ENCODE data around the gene MKNK1. TPM values are rescaled to one million over a fixed set of nuclear protein-coding genes. Genes with fewer than 3 reads are reported as not detected.

The MKNK1 gene
- total RNA-seq, 1 experiment from 2014 or later, result 12.9 TPM

DNA sequence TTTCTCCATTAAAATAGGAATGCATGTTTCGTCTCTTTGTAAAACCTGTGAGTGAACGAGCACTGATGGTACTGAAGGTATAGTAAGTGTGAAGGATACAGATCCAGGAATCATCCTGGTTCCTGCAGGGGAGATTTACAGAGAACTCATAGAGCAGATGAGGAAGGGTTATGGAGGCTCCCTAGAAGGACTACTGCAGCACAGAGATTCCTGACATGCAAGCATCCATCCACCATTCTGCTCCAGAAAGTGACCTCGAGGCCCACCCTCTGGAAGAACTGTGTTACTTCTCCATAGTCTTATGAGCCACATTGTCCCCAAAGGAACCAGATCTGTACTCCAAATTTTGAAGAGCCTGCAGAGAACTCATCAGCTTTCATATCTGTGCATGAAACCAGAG, 14.5 kb downstream of the MKNK1 start:
- no CpG with 5 or more reads among the region's 3 CpGs for WGBS (ENCODE audit: extremely low coverage, insufficient read length, low lambda C conversion rate)
- Mint-ChIP-seq H3K27ac (no peak overlapping the region), H3K36me3 (ENCODE audit: insufficient read depth in 1 of 3, low read depth in 3 of 3) (peaks cover 0 to 40% (median 0%) of the 10 kb centered on the region in 3 experiments; a peak in 5 of 7 replicates), H3K4me3 (no peak overlapping the region), H3K9me3 (no peaks in the 10 kb centered on the region), H3K27me3 (ENCODE audit: low read depth) (no peaks in the 10 kb centered on the region), H3K4me1 (peaks cover 0 to 6% of the 10 kb centered on the region in 2 experiments; a peak in 2 of 4 replicates)
- no peak overlapping the region for H3K27ac ChIP-seq (ENCODE audit: insufficient read length, low read depth, low read length)
- H2BK20ac ChIP-seq (ENCODE audit: low read depth, low read length, poor library complexity, severe bottlenecking), result no peak overlapping the region
- no peaks in the 10 kb centered on the region for H3K79me2 ChIP-seq (ENCODE audit: insufficient read depth, low read length)
- H3K4ac ChIP-seq (ENCODE audit: low read depth, low read length), result no peak overlapping the region
- no peak overlapping the region for H3K56ac ChIP-seq (ENCODE audit: insufficient read length, low read depth, low read length)
- H3K9ac ChIP-seq (ENCODE audit: extremely low read depth, insufficient read length, low read length), result no peak overlapping the region
- no peaks in the 10 kb centered on the region for H3K79me1 ChIP-seq (ENCODE audit: insufficient read depth, low read depth, low read length, poor library complexity, severe bottlenecking)
- no peak for DNase-seq
- H3T11ph ChIP-seq (ENCODE audit: low read length), result no peak overlapping the region
- H4K8ac ChIP-seq (replicated peaks; ENCODE audit: insufficient read length, low read depth, low read length), result no peak overlapping the region
- H2BK12ac ChIP-seq (ENCODE audit: insufficient read length, low read depth, low read length), result no peak overlapping the region
- H3K18ac ChIP-seq (ENCODE audit: insufficient read length, low read depth, low read length), result no peak overlapping the region
- H2AK5ac ChIP-seq (ENCODE audit: insufficient read length, low read length), result no peak overlapping the region
- TF ChIP-seq, protein P1, sequence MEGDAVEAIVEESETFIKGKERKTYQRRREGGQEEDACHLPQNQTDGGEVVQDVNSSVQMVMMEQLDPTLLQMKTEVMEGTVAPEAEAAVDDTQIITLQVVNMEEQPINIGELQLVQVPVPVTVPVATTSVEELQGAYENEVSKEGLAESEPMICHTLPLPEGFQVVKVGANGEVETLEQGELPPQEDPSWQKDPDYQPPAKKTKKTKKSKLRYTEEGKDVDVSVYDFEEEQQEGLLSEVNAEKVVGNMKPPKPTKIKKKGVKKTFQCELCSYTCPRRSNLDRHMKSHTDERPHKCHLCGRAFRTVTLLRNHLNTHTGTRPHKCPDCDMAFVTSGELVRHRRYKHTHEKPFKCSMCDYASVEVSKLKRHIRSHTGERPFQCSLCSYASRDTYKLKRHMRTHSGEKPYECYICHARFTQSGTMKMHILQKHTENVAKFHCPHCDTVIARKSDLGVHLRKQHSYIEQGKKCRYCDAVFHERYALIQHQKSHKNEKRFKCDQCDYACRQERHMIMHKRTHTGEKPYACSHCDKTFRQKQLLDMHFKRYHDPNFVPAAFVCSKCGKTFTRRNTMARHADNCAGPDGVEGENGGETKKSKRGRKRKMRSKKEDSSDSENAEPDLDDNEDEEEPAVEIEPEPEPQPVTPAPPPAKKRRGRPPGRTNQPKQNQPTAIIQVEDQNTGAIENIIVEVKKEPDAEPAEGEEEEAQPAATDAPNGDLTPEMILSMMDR (conservative IDR thresholded peaks at IDR 0.05), result no peak
- H4K20me1 ChIP-seq (ENCODE audit: control insufficient read depth, insufficient read depth, insufficient read length), result no peaks in the 10 kb centered on the region
- no peaks in the 10 kb centered on the region for H3K27me3 ChIP-seq (ENCODE audit: insufficient read depth, low read length)
- no peak overlapping the region for H3K4me2 ChIP-seq (ENCODE audit: insufficient read depth, insufficient read length, low read length)
- no peaks in the 10 kb centered on the region for H3K4me1 ChIP-seq (ENCODE audit: insufficient read depth, low read length)
- H3K23me2 ChIP-seq (ENCODE audit: insufficient read length, low read depth, low read length, poor library complexity, severe bottlenecking), result no peaks in the 10 kb centered on the region
- no peak overlapping the region for H4K91ac ChIP-seq (ENCODE audit: insufficient read length, low read depth, low read length)
- H2BK120ac ChIP-seq (ENCODE audit: low read depth, low read length, poor library complexity, severe bottlenecking), result no peak overlapping the region
- no peak overlapping the region for H2AFZ ChIP-seq (ENCODE audit: low read length)
- no peak overlapping the region for H2BK15ac ChIP-seq (ENCODE audit: low read depth, low read length)
- H3K23ac ChIP-seq (ENCODE audit: insufficient read length, low read depth, low read length), result no peak overlapping the region
- no peak overlapping the region for H3K14ac ChIP-seq (ENCODE audit: insufficient read depth, low read length)
- H4K5ac ChIP-seq (ENCODE audit: insufficient read length, low read depth, low read length), result no peak overlapping the region
- no peak overlapping the region for H2BK5ac ChIP-seq (ENCODE audit: insufficient read length, low read length)
- H3K9me3 ChIP-seq (ENCODE audit: control insufficient read depth, low read depth, low read length), result no peaks in the 10 kb centered on the region

Data from H9 (cell line).